ENCODE measurements around the gene UBXN10.

The UBXN10 gene, protein sequence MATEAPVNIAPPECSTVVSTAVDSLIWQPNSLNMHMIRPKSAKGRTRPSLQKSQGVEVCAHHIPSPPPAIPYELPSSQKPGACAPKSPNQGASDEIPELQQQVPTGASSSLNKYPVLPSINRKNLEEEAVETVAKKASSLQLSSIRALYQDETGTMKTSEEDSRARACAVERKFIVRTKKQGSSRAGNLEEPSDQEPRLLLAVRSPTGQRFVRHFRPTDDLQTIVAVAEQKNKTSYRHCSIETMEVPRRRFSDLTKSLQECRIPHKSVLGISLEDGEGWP

DNA sequence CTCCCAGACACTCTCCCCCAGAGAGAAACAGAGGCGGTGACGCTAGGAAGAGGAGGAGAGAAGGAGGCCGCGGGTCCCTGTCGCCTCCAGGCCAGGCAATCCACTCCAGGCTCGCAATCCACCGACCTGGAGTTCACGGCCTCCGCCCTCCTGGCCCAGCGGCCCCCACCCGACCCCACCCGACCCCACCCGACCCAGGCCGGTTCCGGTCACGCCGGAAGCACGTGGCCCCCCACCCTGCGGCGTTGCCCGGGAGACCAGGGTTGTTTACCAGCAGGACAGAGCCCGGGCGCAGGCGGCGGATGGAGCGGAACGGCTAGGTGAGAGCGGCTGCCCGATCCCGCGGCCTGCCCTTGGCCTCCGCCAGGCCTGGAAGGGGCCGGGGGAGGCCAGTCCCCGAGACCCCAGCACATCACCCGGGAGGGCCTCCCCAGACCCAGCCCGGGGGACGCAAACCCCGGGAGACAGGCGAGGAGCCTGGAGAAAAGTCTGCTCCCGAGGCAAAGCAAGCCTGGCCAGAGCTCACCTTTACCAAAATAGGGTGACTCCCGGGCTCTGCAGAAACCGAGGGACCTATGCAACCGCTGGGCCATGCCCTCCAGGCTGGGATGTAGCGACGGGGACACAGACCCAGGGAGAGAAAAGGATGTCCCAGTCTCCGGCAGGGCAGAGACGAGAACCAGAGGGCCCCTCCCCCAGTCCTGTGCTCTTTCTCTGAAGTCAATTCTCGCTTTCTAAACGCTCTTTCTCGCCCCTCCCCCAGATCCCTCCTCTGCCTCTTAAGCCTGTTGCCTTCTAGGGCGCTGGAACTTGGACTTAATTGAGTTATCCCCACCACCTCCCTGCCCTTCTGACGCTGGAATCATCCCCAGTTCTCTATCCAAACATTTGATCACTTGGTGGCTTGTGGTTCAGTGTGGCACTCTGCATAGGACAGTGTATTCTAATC is at the start of gene UBXN10, which contains the start of gene PLA2G2C:
TSS of gene UBXN10 (plus strand) at position 263 of the 949 bp plus-strand sequence. CDS start 4,466 bp downstream, outside the sequence.
TSS of gene PLA2G2C (minus strand) at position 685 of the 949 bp plus-strand sequence. CDS start 9,155 bp downstream, outside the sequence.
- DNase-seq: no peak

- DNase-seq: no peak
Observed at GRCh38 chr1:20136249-20136648, 49.6 kb upstream of the UBXN10 start.

DNA sequence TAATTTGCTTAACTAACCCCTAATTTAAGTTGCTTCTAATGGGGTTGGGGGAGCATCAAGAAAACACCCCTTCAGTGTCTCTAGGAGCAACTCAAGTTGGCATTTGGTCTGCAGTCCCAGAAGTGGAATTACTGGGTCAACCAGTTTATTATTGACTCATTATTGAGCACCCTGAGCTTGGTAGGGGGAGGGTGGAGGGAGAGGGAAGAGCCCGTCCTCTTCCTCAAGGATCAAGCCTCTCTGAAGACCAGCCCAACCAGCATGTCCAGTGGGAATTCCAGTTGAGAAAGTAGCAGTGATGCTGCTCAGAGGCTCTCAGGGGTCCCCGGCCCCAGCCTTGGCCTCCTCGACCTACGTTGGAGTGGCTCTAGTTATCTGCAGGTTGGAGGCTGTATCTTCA is 48.8 kb upstream of the UBXN10 start:
- no peak for DNase-seq

- DNase-seq: no peak
Observed at GRCh38 chr1:20137604-20138003, 48.3 kb upstream of the UBXN10 start.

DNA sequence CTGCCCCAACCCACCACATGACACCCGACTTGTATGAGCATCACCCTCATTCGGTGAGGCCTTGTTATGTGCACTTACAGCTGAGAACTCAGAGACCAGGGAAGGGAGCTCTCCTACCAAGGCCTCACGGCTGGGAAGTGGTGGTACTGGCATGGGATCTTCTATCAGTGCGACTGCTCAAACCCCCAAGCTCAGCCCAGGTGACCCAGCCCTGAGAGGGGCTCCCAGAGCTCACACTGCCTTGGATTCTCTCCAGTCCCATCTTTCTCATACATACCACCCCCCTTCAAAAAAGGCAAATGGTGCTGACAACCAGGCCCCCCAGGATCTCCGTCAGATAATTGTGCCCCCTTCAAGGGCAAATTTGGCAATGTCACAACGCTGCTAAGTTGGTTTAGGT is 47.5 kb upstream of the UBXN10 start:
- no peak for DNase-seq

DNA sequence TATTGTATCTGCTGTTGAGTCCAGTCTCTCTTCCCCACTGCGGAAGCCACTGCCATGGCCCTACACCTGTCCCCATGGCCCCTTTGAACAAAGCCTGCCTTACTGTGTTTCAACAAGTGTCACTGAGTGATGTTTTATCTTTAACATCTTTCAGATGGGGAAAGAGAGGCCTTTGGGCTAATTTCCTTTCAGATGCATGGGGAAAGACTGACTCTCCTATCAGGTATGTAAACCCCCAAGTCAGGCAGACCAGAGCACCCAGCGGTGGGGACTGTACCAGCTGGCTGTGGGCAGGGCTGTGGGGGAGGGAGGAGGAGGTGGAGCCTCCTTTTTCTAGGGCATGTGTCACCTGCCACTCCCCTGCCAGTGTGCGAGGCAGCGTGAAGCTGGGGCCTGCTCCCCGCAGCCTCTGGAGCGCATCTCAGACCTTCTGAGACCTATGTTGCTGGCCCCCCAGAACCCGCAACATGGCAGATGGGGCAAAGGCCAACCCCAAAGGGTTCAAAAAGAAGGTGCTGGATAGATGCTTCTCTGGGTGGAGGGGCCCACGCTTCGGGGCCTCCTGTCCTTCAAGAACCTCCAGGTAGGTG is 46.8 kb upstream of the UBXN10 start, which contains the start of gene PLA2G2F:
TSS of gene PLA2G2F (plus strand) at position 363 of the 590 bp plus-strand sequence. CDS start at position 468, 105 bp downstream.
- DNase-seq: no peak

DNA sequence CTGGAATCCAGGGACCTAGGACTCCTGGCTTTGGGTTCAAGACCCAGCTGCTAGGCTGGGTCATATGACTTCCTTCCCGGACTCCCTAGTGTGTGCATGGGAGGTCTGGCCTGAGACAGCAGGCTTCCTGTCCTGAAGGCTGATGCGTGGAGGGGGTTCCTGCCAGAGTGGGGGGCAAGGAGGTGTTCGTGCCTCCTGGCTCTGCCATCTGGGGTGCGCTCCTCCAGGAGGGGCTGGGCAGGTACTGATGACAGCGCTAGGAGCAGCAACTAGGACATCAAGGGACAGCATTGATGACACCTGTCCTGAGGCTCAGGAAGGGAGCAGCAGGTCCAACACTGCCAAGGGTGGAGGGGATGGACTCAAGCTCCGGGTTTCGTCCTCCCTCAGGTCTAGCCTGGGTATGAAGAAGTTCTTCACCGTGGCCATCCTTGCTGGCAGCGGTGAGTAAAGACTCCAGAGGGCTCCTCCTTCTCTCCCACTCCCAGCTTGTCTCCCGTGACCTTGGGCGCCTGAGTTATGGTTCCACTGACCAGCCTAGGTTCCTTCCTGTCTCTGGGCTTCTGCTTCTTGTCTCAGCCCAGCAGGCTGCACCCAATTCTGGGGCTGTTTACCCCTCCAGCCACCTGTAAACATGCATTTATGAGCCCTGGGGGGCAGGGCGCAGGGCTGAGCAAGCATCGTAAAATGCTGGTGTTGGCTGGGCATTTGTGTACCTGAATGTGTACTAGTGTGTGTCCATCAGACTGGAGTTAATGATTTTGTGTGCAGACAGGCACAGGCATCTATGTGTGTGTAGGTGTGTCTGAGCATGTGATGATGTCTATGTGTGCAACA is 45.9 kb upstream of the UBXN10 start:
- no peak for DNase-seq

DNA sequence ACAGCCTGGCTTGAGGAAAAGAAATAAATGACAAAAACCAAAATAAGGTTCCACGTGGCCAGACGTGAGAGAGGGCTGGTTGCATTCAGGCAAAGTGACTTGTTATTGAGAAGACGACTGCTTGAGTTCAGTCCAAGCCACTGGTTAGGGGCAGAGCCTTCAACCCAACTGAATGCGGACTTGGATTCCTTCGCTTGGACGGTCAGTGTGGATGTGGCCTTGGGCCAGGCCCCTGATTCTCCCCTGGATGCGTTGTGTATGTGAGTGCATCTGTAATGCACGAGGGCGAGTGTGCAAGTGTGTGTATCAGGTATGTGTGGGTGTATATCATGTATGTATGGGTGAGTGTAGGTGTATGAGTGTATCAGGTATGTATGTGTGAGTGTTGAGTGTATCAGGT is 44.9 kb upstream of the UBXN10 start:
- no peak for DNase-seq

DNA sequence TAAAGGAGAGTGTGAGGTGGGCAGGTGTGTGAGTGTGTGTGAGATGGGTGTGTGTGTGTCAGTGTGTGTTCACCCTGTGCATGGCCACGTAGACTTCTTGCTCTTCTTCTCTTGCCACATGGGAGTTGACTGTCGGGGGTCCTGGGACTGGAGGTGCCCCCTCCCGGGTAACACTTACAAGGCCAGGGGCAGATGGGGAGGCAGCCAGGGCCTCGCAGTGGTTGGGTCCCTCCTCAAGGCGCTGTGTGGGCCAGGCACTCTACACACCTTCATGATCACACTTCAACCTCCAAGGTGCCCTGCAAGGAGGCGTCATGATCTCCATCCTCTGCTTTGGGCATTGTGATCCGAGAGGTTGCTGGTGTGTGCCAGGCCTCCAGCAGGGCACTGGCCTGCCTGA is 44.4 kb upstream of the UBXN10 start:
- DNase-seq: no peak

DNA sequence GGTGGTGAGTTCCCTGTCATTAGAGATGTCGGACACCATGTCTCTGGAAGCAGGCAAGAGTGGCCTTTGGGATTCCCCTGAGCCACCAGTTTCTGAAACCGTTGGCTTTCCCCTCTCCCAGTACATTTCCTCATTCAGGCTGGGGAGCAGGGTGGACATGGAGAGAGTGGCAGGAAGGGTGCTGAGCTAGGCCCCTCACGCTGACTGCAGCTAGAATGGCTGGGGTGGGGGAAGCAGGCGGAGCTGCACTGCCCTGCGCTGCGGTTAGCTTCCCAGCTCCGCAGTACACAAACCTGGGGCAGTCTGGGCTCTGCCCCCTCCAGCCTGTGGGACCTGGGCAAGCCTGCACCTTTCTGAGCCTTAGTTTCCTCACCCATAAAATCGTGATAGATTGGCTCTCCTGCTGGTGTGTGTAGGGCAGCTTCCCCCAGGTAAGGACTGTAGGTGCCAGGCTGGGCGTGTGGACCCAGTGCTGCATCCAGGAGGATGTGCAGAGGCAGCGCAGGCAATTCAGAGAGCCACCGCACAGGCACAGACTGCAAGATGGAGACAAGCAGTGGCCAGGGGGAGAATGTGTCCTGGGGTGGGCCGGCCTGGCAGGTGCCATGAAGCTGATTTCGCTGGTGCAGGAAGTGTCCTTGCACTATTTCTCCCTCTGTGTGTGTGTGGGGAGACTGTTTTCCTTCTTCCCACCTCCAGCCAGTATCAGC is 43.7 kb upstream of the UBXN10 start:
- no peak for DNase-seq

DNA sequence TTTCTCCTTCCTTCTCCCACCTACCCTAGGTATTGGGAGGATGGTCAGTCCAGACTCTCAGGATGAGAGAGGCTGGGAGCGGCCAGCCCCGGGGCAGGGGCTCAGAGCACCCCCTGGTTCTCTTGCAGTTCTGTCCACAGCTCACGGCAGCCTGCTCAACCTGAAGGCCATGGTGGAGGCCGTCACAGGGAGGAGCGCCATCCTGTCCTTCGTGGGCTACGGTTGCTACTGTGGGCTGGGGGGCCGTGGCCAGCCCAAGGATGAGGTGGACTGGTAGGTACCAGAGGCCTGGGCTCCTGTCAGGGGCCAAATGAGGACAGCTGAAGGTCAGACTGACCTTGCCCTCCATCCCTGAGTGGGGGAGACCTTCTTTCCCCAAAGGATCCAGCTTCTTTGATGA is 42.6 kb upstream of the UBXN10 start:
- no peak for DNase-seq

- DNase-seq: no peak
Observed at GRCh38 chr1:20143734-20144565, 41.9 kb upstream of the UBXN10 start.

DNA sequence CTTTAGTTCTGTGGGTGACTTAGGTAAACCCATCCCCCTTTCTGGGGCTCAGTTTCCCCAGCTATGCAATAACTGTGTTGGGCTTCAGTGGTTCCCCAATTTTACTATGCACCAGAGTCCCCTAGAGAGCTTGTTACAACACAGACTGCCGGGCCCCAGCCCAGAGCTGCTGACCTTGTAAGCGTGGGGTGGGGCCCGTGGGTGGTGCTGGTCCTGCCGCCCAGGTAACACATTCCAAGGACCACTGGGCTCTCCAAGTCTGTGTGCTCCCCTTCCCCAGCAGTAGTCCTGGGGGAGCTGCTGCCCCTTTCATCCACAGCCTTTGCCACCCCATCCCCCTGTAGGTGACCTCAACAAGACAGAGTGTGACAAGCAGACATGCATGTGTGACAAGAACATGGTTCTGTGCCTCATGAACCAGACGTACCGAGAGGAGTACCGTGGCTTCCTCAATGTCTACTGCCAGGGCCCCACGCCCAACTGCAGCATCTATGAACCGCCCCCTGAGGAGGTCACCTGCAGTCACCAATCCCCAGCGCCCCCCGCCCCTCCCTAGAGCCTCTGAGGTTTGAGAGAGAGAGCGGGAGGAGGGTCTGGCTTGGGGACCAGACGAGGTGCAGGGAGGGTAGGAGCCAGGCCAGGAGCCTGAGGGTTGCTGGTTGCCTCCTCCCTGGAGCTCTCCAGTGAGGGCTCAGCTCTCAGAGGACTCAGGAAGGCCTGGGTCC is 37.9 kb upstream of the UBXN10 start:
- DNase-seq: no peak

GRCh38 chr1:20148571-20149500 is 37.1 kb upstream of the UBXN10 start:
- DNase-seq: no peak

- no peak for DNase-seq
Observed at GRCh38 chr1:20149601-20150325, 36.1 kb upstream of the UBXN10 start.

GRCh38 chr1:20150326-20150705 is 35.6 kb upstream of the UBXN10 start:
- no peak for DNase-seq

DNA sequence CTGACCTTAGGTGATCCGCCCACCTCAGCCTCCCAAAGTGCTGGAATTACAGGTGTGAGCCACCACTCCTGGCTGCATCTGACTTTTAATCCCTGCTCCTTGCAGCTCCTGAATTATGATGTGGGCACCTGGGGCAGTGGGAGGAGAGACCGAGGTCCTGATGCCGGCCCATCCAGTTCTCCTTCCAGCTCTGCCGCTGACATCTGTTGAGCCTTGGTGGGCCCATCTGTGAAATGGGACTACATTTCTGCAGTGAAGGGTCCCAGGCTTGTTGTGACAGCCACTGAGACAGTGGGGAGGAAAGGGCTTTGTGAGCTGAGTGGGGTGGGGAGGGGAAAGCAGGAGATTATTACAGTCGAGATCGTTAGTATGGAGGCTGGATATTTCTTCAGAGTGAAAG is 34.9 kb upstream of the UBXN10 start:
- DNase-seq: no peak

- peak; percentile 13 to 18 for DNase-seq
Observed at GRCh38 chr1:20151906-20152598, 33.8 kb upstream of the UBXN10 start.

Measured in NCI-H187 (cell line).